CD4-positive, CD25-positive, alpha-beta regulatory T cell (primary cell): ENCODE results near the gene FGFR2. TPM values are rescaled to one million over a fixed set of nuclear protein-coding genes. Genes with fewer than 3 reads are reported as not detected.

Experiments used
- ATAC-seq, 2 donors: fragments of 150-1000 bp; cut with Tn5 transposase; one replicate each; pipeline ENCODE4 v1.10.0; 2021; ENCODE audit warnings: low read depth in 2 of 2, moderate number of reproducible peaks in 2 of 2, moderate library complexity in 1 of 2
- DNase-seq, 3 donors: peaks; one replicate each; pipeline versions ENCODE4 v3.0.0 to v3.0.0-alpha.2; 2012 to 2022; ENCODE audit warnings: mixed read lengths in 1 of 3
- H3K27ac ChIP-seq: one replicate; pipeline ENCODE4 v1.7.0; 2013; ENCODE audit warnings: mild to moderate bottlenecking, low read length; ENCODE audit not compliant: insufficient read depth, poor library complexity, severe bottlenecking
- H3K27me3 ChIP-seq: one replicate; pipeline ENCODE4 v1.7.0; 2013; ENCODE audit warnings: low read length; ENCODE audit not compliant: control insufficient read depth, insufficient read depth
- H3K36me3 ChIP-seq: one replicate; pipeline ENCODE4 v1.7.0; 2013; ENCODE audit warnings: mild to moderate bottlenecking, low read length, moderate library complexity; ENCODE audit not compliant: control insufficient read depth, insufficient read depth
- H3K4me1 ChIP-seq: 2 replicates; pipeline ENCODE4 v1.7.0; 2013; ENCODE audit warnings: mild to moderate bottlenecking, low read length; ENCODE audit not compliant: insufficient read depth, control insufficient read depth, poor library complexity, severe bottlenecking
- H3K4me3 ChIP-seq: one replicate; pipeline ENCODE4 v1.7.0; 2013; ENCODE audit warnings: low read depth, mild to moderate bottlenecking, low read length, moderate library complexity
- H3K9me3 ChIP-seq, 2 experiments: 1 replicate in 1 of 2; 2 replicates in 1 of 2; pipeline ENCODE4 v1.7.0; 2013; ENCODE audit warnings: low read length in 2 of 2, mild to moderate bottlenecking in 1 of 2, moderate library complexity in 1 of 2; ENCODE audit not compliant: control insufficient read depth in 2 of 2
- H3K27ac Mint-ChIP-seq, 3 donors: one replicate each; pipeline ENCODE4 v1.8.0; 2020 to 2022; ENCODE audit warnings: mild to moderate bottlenecking in 3 of 3, mixed read lengths in 3 of 3, moderate library complexity in 2 of 3
- H3K27me3 Mint-ChIP-seq: one replicate; pipeline ENCODE4 v1.8.0; 2022; ENCODE audit warnings: mild to moderate bottlenecking, mixed read lengths
- H3K36me3 Mint-ChIP-seq: one replicate; pipeline ENCODE4 v1.8.0; 2020; ENCODE audit warnings: mixed read lengths
- H3K4me1 Mint-ChIP-seq, 4 donors: one replicate each; pipeline ENCODE4 v1.8.0; 2020 to 2022; ENCODE audit warnings: mixed read lengths in 4 of 4, mild to moderate bottlenecking in 1 of 4
- H3K4me3 Mint-ChIP-seq, 4 donors: one replicate each; pipeline ENCODE4 v1.8.0; 2020 to 2022; ENCODE audit warnings: mild to moderate bottlenecking in 4 of 4, mixed read lengths in 4 of 4, moderate library complexity in 3 of 4
- H3K9me3 Mint-ChIP-seq, 7 donors: one replicate each; pipeline ENCODE4 v1.8.0; 2020 to 2022; ENCODE audit warnings: mixed read lengths in 7 of 7, mild to moderate bottlenecking in 3 of 7, moderate library complexity in 2 of 7
- polyA plus RNA-seq, 4 donors: library from polyadenylated mRNA; unstranded; fragments of 300-500 nt; fragmentation: Illumina TruSeq; gene quantifications; one replicate each; pipeline ENCODE4 v1.2.3, GENCODE V29; 2021
- total RNA-seq: library from RNA; stranded (reverse); gene quantifications from one replicate; pipeline ENCODE4 v1.2.3, GENCODE V29; 2022

Gene FGFR2
- total and polyA plus RNA-seq, 5 donors from 2014 or later = 0.32 to 3.1 (median 0.60) TPM

GRCh38 chr10:121540732-121541395 lies 57.4 kb downstream of the FGFR2 start:
- ATAC-seq = no peak

DNA sequence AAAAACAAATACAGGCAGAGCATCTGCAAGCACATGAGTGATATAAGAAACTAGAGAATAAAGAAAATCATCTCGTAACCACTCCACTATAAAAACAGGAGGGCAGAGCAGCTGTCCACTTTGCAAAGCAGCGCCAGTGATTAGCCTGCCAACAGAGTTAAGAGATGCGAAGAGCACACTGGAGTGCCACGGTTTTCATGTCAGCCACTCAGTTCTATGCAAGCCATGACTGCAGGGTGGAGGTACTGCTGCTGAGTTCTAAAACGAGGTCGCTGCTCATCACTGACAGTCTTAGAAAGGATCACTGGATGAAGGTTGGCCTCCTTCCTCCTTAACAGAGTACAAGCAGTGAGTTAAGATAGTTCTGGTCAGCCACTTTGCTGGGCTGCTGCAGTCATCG lies 58.5 kb downstream of the FGFR2 start:
- no peaks in the 10 kb centered on the region for H3K27me3 Mint-ChIP-seq
- Histone ChIP-seq H3K4me1 (no peaks in the 10 kb centered on the region), H3K36me3 (no peaks in the 10 kb centered on the region), H3K4me3 (no peak overlapping the region), H3K27ac (no peak overlapping the region), H3K9me3 (no peaks in the 10 kb centered on the region), H3K27me3 (no peaks in the 10 kb centered on the region)
- H3K4me3 Mint-ChIP-seq = no peak overlapping the region
- no peak for ATAC-seq
- no peaks in the 10 kb centered on the region for H3K9me3 Mint-ChIP-seq
- H3K27ac Mint-ChIP-seq = no peak overlapping the region
- DNase-seq = no peak
- H3K36me3 Mint-ChIP-seq = no peaks in the 10 kb centered on the region
- no peaks in the 10 kb centered on the region for H3K4me1 Mint-ChIP-seq

More at GRCh38 chr10:121540732-121541395, 57.4 kb downstream of the FGFR2 start:
- no peaks in the 10 kb centered on the region for H3K9me3 Mint-ChIP-seq
- H3K4me3 Mint-ChIP-seq = no peak overlapping the region
- H3K9me3 ChIP-seq = no peaks in the 10 kb centered on the region
- no peaks in the 10 kb centered on the region for H3K4me1 Mint-ChIP-seq
- no peak overlapping the region for H3K27ac Mint-ChIP-seq
- no peaks in the 10 kb centered on the region for H3K36me3 Mint-ChIP-seq
- no peaks in the 10 kb centered on the region for H3K36me3 ChIP-seq
- no peak overlapping the region for H3K27ac ChIP-seq
- no peaks in the 10 kb centered on the region for H3K4me1 ChIP-seq
- no peak for DNase-seq
- H3K27me3 ChIP-seq = no peaks in the 10 kb centered on the region
- H3K27me3 Mint-ChIP-seq = no peaks in the 10 kb centered on the region
- H3K4me3 ChIP-seq = no peak overlapping the region

- Mint-ChIP-seq H3K27ac (no peak overlapping the region), H3K9me3 (no peaks in the 10 kb centered on the region), H3K4me3 (no peak overlapping the region), H3K36me3 (no peaks in the 10 kb centered on the region), H3K4me1 (no peaks in the 10 kb centered on the region), H3K27me3 (no peaks in the 10 kb centered on the region)
- no peak overlapping the region for H3K27ac ChIP-seq
- no peaks in the 10 kb centered on the region for H3K36me3 ChIP-seq
- no peaks in the 10 kb centered on the region for H3K4me1 ChIP-seq
- DNase-seq (no peak), ATAC-seq (no peak)
- H3K27me3 ChIP-seq = no peaks in the 10 kb centered on the region
- H3K4me3 ChIP-seq = no peak overlapping the region
- H3K9me3 ChIP-seq = no peaks in the 10 kb centered on the region
Observed at GRCh38 chr10:121536310-121536913, 61.8 kb downstream of the FGFR2 start.

DNA sequence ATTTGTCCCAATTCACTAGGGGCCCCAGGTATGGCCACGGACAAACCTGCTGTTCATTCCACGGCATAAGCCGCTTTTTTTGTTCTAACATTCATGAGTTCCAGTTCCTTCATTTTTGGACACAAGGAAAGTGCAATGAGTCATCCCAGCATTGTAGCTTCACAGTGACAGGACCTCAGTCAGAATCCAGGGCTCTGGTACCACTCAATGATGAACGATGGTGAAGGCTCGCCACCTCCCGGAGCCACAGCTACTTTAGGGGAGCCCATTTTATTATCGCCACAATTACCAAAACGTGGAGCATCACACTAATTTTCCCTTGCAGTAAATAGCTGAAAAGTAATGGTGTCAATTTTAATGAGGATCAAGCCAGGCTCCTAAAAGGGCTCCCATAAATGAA lies 62.9 kb downstream of the FGFR2 start:
- Histone ChIP-seq H3K36me3 (no peaks in the 10 kb centered on the region), H3K9me3 (no peaks in the 10 kb centered on the region), H3K27ac (no peak overlapping the region), H3K27me3 (no peaks in the 10 kb centered on the region), H3K4me3 (no peak overlapping the region), H3K4me1 (no peaks in the 10 kb centered on the region)
- no peak for DNase-seq
- no peaks in the 10 kb centered on the region for H3K36me3 Mint-ChIP-seq
- H3K27me3 Mint-ChIP-seq = peaks cover 4% of the 10 kb centered on the region
- no peak overlapping the region for H3K4me3 Mint-ChIP-seq
- no peaks in the 10 kb centered on the region for H3K9me3 Mint-ChIP-seq
- no peak for ATAC-seq
- no peaks in the 10 kb centered on the region for H3K4me1 Mint-ChIP-seq
- H3K27ac Mint-ChIP-seq = no peak overlapping the region

GRCh38 chr10:121532292-121532864 lies 65.9 kb downstream of the FGFR2 start:
- Mint-ChIP-seq H3K36me3 (no peaks in the 10 kb centered on the region), H3K9me3 (no peaks in the 10 kb centered on the region), H3K27ac (no peak overlapping the region), H3K4me1 (no peaks in the 10 kb centered on the region), H3K27me3 (peaks cover 4% of the 10 kb centered on the region), H3K4me3 (no peak overlapping the region)
- Histone ChIP-seq H3K27ac (no peak overlapping the region), H3K4me1 (no peaks in the 10 kb centered on the region), H3K27me3 (no peaks in the 10 kb centered on the region), H3K36me3 (no peaks in the 10 kb centered on the region), H3K9me3 (no peaks in the 10 kb centered on the region), H3K4me3 (no peak overlapping the region)
- no peak for DNase-seq
- ATAC-seq = no peak

- H3K36me3 Mint-ChIP-seq = no peaks in the 10 kb centered on the region
- H3K9me3 ChIP-seq = no peaks in the 10 kb centered on the region
Observed at GRCh38 chr10:121531830-121532178, 66.4 kb downstream of the FGFR2 start.

DNA sequence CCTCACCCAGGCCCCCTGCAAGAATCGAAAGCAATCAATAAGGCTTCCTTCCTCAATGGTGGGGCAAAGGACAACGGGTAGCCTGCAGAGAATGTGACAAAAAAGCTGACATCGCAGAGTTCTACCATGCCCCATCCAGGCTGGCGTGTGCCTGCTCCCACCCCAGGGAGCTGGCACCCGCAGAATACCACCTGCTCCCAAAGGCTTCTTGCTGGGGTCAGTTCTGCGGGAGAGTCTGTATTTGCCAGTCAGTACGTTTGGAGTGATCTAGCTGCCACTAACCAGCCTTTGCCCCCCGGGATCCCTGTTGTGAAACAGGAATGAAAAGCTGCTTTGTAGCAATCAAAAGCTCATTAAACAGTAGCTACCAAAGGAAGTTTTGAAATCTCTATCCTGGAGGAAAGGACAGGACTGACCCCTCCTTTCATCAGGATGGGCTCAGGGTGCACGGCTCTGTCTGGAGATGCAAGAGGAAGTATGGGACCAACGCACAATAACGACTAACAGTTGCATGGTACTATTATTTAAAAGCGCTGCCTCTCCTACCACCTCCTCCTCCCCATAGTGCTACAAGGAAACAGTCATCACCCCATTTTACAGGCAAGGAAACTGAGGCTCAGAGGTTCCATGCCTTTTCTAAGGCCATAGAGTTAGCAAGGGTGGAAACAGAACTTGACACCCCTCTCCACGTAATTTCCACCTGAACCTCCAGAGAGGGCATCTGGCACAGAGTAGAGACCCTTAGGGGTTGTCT lies 67.0 kb downstream of the FGFR2 start:
- Histone ChIP-seq H3K36me3 (no peaks in the 10 kb centered on the region), H3K4me3 (no peak overlapping the region), H3K27me3 (no peaks in the 10 kb centered on the region), H3K27ac (no peak overlapping the region), H3K4me1 (no peaks in the 10 kb centered on the region), H3K9me3 (no peaks in the 10 kb centered on the region)
- DNase-seq (no peak), ATAC-seq (no peak)
- Mint-ChIP-seq H3K4me3 (no peak overlapping the region), H3K4me1 (peaks cover 0 to 2% (median 0%) of the 10 kb centered on the region in 4 donors), H3K27ac (no peak overlapping the region), H3K36me3 (no peaks in the 10 kb centered on the region), H3K27me3 (peaks cover 4% of the 10 kb centered on the region), H3K9me3 (no peaks in the 10 kb centered on the region)

More at GRCh38 chr10:121531830-121532178, 66.4 kb downstream of the FGFR2 start:
- Mint-ChIP-seq H3K4me1 (no peaks in the 10 kb centered on the region), H3K4me3 (no peak overlapping the region), H3K9me3 (no peaks in the 10 kb centered on the region), H3K27ac (no peak overlapping the region), H3K27me3 (peaks cover 4% of the 10 kb centered on the region)
- no peaks in the 10 kb centered on the region for H3K36me3 ChIP-seq
- no peaks in the 10 kb centered on the region for H3K27me3 ChIP-seq
- DNase-seq (no peak), ATAC-seq (no peak)
- no peaks in the 10 kb centered on the region for H3K4me1 ChIP-seq
- no peak overlapping the region for H3K27ac ChIP-seq
- H3K4me3 ChIP-seq = no peak overlapping the region
